Neutrophil (primary cell): ENCODE data around the gene RSPH6A.

ENCODE experiments used
- H3K27ac ChIP-seq: fragments of 200-600 bp; sonication (generic); 2 replicates; pipeline ENCODE4 v1.5.1; 2016; ENCODE audit warnings: mild to moderate bottlenecking, moderate library complexity
- H3K27me3 ChIP-seq: fragments of 200-600 bp; sonication (generic); 2 replicates; pipeline ENCODE4 v1.6.0; 2016; ENCODE audit warnings: mild to moderate bottlenecking
- H3K36me3 ChIP-seq: fragments of 200-600 bp; sonication (generic); 2 replicates; pipeline ENCODE4 v1.5.1; 2017
- H3K4me1 ChIP-seq, 2 experiments: fragments of 200-600 bp in 1 of 2; sonication (generic) in 1 of 2; 1 replicate in 1 of 2; 2 replicates in 1 of 2; pipeline versions ENCODE4 v1.5.1 to v1.6.1; 2013 to 2016; ENCODE audit warnings: low read depth in 1 of 2, low read length in 1 of 2, mild to moderate bottlenecking in 1 of 2, moderate library complexity in 1 of 2; ENCODE audit not compliant: control insufficient read depth in 1 of 2, insufficient read depth in 1 of 2
- H3K4me3 ChIP-seq, 2 experiments: fragments of 200-600 bp in 1 of 2; sonication (generic) in 1 of 2; 1 replicate in 1 of 2; 2 replicates in 1 of 2; pipeline ENCODE4 v1.5.1; 2013 to 2016; ENCODE audit warnings: low read depth in 1 of 2, low read length in 1 of 2, mild to moderate bottlenecking in 1 of 2, moderate library complexity in 1 of 2
- H3K9me3 ChIP-seq: fragments of 200-600 bp; sonication (generic); 2 replicates; pipeline ENCODE4 v1.5.1; 2016
- TF ChIP-seq, protein P1 (sequence below): fragments of 200-600 bp; sonication (generic); IDR thresholded peaks from 2 replicates; pipeline ENCODE4 v1.5.1; 2016; ENCODE audit warnings: antibody characterized with exemption

RSPH6A gene

DNA sequence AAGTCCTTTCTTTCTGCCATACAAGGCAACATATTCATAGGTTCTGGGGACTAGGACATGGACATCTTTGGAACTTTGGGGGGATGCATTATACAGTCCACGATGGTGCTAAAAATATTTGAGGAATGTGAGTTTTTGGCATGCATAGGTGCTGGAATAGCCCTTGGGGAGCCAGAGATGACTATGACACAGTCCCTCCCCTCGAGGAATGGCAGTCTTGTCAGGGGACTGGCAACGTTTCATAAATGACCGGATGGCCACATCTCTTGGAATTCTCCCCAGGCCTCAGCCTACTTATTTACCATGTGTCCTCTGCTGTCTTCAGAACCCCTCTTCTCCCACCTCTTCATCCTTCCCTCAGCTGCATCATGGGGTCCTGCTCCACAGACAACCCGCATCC lies 68.2 kb downstream of the RSPH6A start:
- TF ChIP-seq, protein P1, sequence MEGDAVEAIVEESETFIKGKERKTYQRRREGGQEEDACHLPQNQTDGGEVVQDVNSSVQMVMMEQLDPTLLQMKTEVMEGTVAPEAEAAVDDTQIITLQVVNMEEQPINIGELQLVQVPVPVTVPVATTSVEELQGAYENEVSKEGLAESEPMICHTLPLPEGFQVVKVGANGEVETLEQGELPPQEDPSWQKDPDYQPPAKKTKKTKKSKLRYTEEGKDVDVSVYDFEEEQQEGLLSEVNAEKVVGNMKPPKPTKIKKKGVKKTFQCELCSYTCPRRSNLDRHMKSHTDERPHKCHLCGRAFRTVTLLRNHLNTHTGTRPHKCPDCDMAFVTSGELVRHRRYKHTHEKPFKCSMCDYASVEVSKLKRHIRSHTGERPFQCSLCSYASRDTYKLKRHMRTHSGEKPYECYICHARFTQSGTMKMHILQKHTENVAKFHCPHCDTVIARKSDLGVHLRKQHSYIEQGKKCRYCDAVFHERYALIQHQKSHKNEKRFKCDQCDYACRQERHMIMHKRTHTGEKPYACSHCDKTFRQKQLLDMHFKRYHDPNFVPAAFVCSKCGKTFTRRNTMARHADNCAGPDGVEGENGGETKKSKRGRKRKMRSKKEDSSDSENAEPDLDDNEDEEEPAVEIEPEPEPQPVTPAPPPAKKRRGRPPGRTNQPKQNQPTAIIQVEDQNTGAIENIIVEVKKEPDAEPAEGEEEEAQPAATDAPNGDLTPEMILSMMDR, result no peak
- Histone ChIP-seq H3K27ac (no peak overlapping the region), H3K4me3 (no peak overlapping the region), H3K36me3 (no peaks in the 10 kb centered on the region), H3K9me3 (no peaks in the 10 kb centered on the region), H3K27me3 (peaks cover 72% of the 10 kb centered on the region), H3K4me1 (no peaks in the 10 kb centered on the region)
